Prostate gland (tissue), 2 donors: ENCODE results near the gene ARSB.

Experiments
- POLR2A ChIP-seq: fragments of 450-650 bp; IDR thresholded peaks from one replicate; pipeline ENCODE4 v1.6.1; 2016; ENCODE audit warnings: antibody characterized with exemption, mild to moderate bottlenecking
- TF ChIP-seq, protein P1 (sequence below), 4 experiments: fragments of 200-600 bp in 2 of 4; fragments of 450-650 bp in 2 of 4; sonication (generic) in 2 of 4; IDR thresholded peaks; 1 replicate in 3 of 4; 2 replicates in 1 of 4; pipeline ENCODE4 v1.5.1; 2016 to 2019; ENCODE audit warnings: antibody characterized with exemption in 4 of 4, mild to moderate bottlenecking in 2 of 4, moderate library complexity in 2 of 4

GRCh38 chr5:78886341-78887230 is 98.5 kb downstream of the ARSB start:
- no peak for TF ChIP-seq POLR2A
- TF ChIP-seq, protein P1, sequence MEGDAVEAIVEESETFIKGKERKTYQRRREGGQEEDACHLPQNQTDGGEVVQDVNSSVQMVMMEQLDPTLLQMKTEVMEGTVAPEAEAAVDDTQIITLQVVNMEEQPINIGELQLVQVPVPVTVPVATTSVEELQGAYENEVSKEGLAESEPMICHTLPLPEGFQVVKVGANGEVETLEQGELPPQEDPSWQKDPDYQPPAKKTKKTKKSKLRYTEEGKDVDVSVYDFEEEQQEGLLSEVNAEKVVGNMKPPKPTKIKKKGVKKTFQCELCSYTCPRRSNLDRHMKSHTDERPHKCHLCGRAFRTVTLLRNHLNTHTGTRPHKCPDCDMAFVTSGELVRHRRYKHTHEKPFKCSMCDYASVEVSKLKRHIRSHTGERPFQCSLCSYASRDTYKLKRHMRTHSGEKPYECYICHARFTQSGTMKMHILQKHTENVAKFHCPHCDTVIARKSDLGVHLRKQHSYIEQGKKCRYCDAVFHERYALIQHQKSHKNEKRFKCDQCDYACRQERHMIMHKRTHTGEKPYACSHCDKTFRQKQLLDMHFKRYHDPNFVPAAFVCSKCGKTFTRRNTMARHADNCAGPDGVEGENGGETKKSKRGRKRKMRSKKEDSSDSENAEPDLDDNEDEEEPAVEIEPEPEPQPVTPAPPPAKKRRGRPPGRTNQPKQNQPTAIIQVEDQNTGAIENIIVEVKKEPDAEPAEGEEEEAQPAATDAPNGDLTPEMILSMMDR (IDR thresholded peaks at IDR 0.05), result peak in 2 of 4 experiments; percentile 21 to 24
